Smooth muscle cell of the brain vasculature (primary cell): ENCODE results near the gene MYOD1.

ENCODE experiments used
- DNase-seq: peaks from one replicate; pipeline ENCODE4 v3.0.0-alpha.2; 2012; ENCODE audit warnings: low read depth, low spot score

The MYOD1 gene

GRCh38 chr11:17719028-17719937 lies at the start of gene MYOD1:
TSS of gene MYOD1 (plus strand) at chr11:17719571. CDS start at chr11:17719783, 212 bp downstream.
- DNase-seq, result no peak

GRCh38 chr11:17672469-17672868 lies 46.9 kb upstream of the MYOD1 start:
- DNase-seq, result no peak

- DNase-seq, result no peak
Observed at GRCh38 chr11:17673951-17674350, 45.4 kb upstream of the MYOD1 start.

GRCh38 chr11:17682848-17683247 lies 36.5 kb upstream of the MYOD1 start:
- no peak for DNase-seq

GRCh38 chr11:17683377-17684161 lies 35.8 kb upstream of the MYOD1 start:
- DNase-seq, result no peak

GRCh38 chr11:17684550-17684949 lies 34.8 kb upstream of the MYOD1 start:
- DNase-seq, result no peak

- no peak for DNase-seq
Observed at GRCh38 chr11:17686231-17686980, 33.0 kb upstream of the MYOD1 start.

GRCh38 chr11:17687946-17688670 lies 31.3 kb upstream of the MYOD1 start:
- no peak for DNase-seq

- no peak for DNase-seq
Observed at GRCh38 chr11:17691550-17691949, 27.8 kb upstream of the MYOD1 start.

GRCh38 chr11:17691976-17692375 lies 27.4 kb upstream of the MYOD1 start:
- DNase-seq, result no peak

- DNase-seq, result no peak
Observed at GRCh38 chr11:17692931-17693330, 26.4 kb upstream of the MYOD1 start.

GRCh38 chr11:17693531-17693930 lies 25.8 kb upstream of the MYOD1 start:
- DNase-seq, result no peak

- no peak for DNase-seq
Observed at GRCh38 chr11:17694494-17695110, 24.8 kb upstream of the MYOD1 start.

GRCh38 chr11:17695454-17696441 lies 23.6 kb upstream of the MYOD1 start:
- no peak for DNase-seq

- DNase-seq, result no peak
Observed at GRCh38 chr11:17696741-17697140, 22.6 kb upstream of the MYOD1 start.

GRCh38 chr11:17697175-17697949 lies 22.0 kb upstream of the MYOD1 start:
- DNase-seq, result no peak

GRCh38 chr11:17699147-17700114 lies 19.9 kb upstream of the MYOD1 start:
- DNase-seq, result no peak

- no peak for DNase-seq
Observed at GRCh38 chr11:17700991-17701390, 18.4 kb upstream of the MYOD1 start.
